Measurements from ENCODE around the gene DNAH14. TPM values are rescaled to one million over a fixed set of nuclear protein-coding genes. Genes with fewer than 3 reads are reported as not detected.

Gene DNAH14
- total RNA-seq, 1 experiment from 2014 or later = 33.2 TPM

DNA sequence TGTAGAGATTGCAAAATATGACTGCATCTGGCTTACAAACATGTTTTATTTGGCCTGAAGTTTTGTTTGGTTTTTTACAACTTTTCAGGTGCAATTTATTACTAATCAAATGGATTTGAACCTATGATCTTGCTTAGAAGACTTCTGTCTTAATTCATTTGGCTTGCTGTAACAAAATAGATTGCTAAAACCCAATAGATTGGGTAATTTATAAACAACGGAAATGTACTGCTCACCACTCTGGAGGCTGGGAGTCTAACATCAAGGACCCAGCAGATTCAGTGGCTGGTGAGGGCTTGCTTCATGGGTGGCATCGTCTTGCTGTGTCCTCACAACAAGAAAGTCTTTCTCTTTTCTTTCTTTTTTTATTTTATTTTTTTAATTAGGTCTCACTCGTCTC lies 425.4 kb downstream of the DNAH14 start:
- ATAC-seq = no peak
- Histone ChIP-seq H3K9me3 (ENCODE audit: control insufficient read depth in 1 of 2, insufficient read depth in 1 of 2, low read depth in 1 of 2, low read length in 2 of 2) (no peaks in the 10 kb centered on the region), H3K4me2 (ENCODE audit: low read length) (no peak overlapping the region), H3K27me3 (ENCODE audit: insufficient read depth, low read length) (no peaks in the 10 kb centered on the region), H3K4me3 (replicated peaks in 1 of 2; ENCODE audit: low read depth in 1 of 2, low read length in 2 of 2) (no peak overlapping the region), H3K4me1 (ENCODE audit: control insufficient read depth in 1 of 2, insufficient read depth in 2 of 2, low read length in 2 of 2) (no peaks in the 10 kb centered on the region), H3K79me2 (ENCODE audit: insufficient read depth, low read length) (no peaks in the 10 kb centered on the region), H3K27ac (ENCODE audit: low read depth, low read length) (no peak overlapping the region), H3K9me2 (ENCODE audit: insufficient read depth) (no peaks in the 10 kb centered on the region), H2AFZ (ENCODE audit: low read depth, low read length, poor library complexity, severe bottlenecking) (no peak overlapping the region), H3K36me3 (ENCODE audit: control insufficient read depth in 1 of 2, insufficient read depth in 2 of 2, low read length in 2 of 2) (no peaks in the 10 kb centered on the region), H4K20me1 (ENCODE audit: insufficient read depth) (no peaks in the 10 kb centered on the region), H3K9ac (ENCODE audit: low read length) (no peak overlapping the region)
- ChIA-PET CTCF (no interaction called here), RAD21 (ENCODE audit: low non-redundant PET in 1 of 2, low total read pairs in 2 of 2, uncharacterized antibody in 2 of 2, unreplicated experiment in 2 of 2) (no interaction called here), POLR2A (no interaction called here)
- no peak for DNase-seq (ENCODE audit: low read depth, low spot score)
- TF ChIP-seq CEBPB (IDR thresholded peaks at IDR 0.05; ENCODE audit: low read depth) (no peak), FOSL1 (IDR thresholded peaks at IDR 0.05; ENCODE audit: low read depth) (no peak), EGR1 (IDR thresholded peaks at IDR 0.05; ENCODE audit: low read depth) (no peak), CBX3 (IDR thresholded peaks at IDR 0.05; ENCODE audit: low read depth) (no peak), POLR2A (IDR thresholded peaks at IDR 0.05; ENCODE audit: borderline replicate concordance, extremely low read depth, insufficient read depth, insufficient read length) (no peak), EZH2 (IDR thresholded peaks at IDR 0.05) (no peak), YY1 (IDR thresholded peaks at IDR 0.05; ENCODE audit: extremely low read depth, insufficient replicate concordance, low read depth, low read length) (no peak), POLR2AphosphoS5 (IDR thresholded peaks at IDR 0.05; ENCODE audit: low read depth, low read length) (no peak)
- no TSS peak for BruUV-seq (replicated peaks)
- intact Hi-C loops (cut with micrococcal nuclease) = no loop called here

DNA sequence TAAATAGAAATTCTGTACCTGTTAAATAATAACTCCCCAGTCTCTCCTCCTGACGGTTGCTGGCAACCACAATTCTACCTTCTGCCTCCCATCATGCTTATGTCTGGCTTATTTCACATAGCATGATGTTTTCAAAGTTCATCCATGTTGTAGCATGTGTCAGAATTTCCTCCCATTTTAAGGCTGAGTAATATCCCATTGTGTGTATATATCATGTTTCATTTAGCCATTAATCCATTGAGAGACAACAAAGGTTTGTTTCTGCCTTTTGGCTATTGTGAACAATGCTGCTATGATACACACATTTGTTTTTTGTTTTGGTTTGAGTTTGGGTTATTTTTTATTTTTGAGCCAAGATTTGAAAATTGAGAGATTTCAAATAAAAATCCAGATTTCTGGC lies 426.4 kb downstream of the DNAH14 start:
- Histone ChIP-seq H3K4me2 (ENCODE audit: low read length) (no peak overlapping the region), H3K9ac (ENCODE audit: low read length) (no peak overlapping the region), H3K79me2 (ENCODE audit: insufficient read depth, low read length) (no peaks in the 10 kb centered on the region), H3K4me1 (ENCODE audit: control insufficient read depth in 1 of 2, insufficient read depth in 2 of 2, low read length in 2 of 2) (no peaks in the 10 kb centered on the region), H2AFZ (ENCODE audit: low read depth, low read length, poor library complexity, severe bottlenecking) (no peak overlapping the region), H3K9me3 (ENCODE audit: control insufficient read depth in 1 of 2, insufficient read depth in 1 of 2, low read depth in 1 of 2, low read length in 2 of 2) (no peaks in the 10 kb centered on the region), H3K9me2 (ENCODE audit: insufficient read depth) (no peaks in the 10 kb centered on the region), H3K4me3 (replicated peaks in 1 of 2; ENCODE audit: low read depth in 1 of 2, low read length in 2 of 2) (no peak overlapping the region), H3K36me3 (ENCODE audit: control insufficient read depth in 1 of 2, insufficient read depth in 2 of 2, low read length in 2 of 2) (no peaks in the 10 kb centered on the region), H4K20me1 (ENCODE audit: insufficient read depth) (no peaks in the 10 kb centered on the region), H3K27ac (ENCODE audit: low read depth, low read length) (no peak overlapping the region), H3K27me3 (ENCODE audit: insufficient read depth, low read length) (no peaks in the 10 kb centered on the region)
- DNase-seq (ENCODE audit: low read depth, low spot score) (no peak), ATAC-seq (no peak)
- intact Hi-C loops (cut with micrococcal nuclease) = no loop called here
- TF ChIP-seq CEBPB (IDR thresholded peaks at IDR 0.05; ENCODE audit: low read depth) = no peak
- no peak for TF ChIP-seq SP1 (IDR thresholded peaks at IDR 0.05; ENCODE audit: low read depth)
- no peak for TF ChIP-seq EGR1 (IDR thresholded peaks at IDR 0.05; ENCODE audit: low read depth)
- TF ChIP-seq, protein P1, sequence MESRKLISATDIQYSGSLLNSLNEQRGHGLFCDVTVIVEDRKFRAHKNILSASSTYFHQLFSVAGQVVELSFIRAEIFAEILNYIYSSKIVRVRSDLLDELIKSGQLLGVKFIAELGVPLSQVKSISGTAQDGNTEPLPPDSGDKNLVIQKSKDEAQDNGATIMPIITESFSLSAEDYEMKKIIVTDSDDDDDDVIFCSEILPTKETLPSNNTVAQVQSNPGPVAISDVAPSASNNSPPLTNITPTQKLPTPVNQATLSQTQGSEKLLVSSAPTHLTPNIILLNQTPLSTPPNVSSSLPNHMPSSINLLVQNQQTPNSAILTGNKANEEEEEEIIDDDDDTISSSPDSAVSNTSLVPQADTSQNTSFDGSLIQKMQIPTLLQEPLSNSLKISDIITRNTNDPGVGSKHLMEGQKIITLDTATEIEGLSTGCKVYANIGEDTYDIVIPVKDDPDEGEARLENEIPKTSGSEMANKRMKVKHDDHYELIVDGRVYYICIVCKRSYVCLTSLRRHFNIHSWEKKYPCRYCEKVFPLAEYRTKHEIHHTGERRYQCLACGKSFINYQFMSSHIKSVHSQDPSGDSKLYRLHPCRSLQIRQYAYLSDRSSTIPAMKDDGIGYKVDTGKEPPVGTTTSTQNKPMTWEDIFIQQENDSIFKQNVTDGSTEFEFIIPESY (IDR thresholded peaks at IDR 0.05; ENCODE audit: extremely low read depth, insufficient replicate concordance, low read length) = no peak
- TF ChIP-seq EZH2 (IDR thresholded peaks at IDR 0.05) = no peak
- no peak for TF ChIP-seq EZH2phosphoT487 (IDR thresholded peaks at IDR 0.05; ENCODE audit: borderline replicate concordance)
- no peak for TF ChIP-seq JUND (IDR thresholded peaks at IDR 0.05)
- TF ChIP-seq, protein P2, sequence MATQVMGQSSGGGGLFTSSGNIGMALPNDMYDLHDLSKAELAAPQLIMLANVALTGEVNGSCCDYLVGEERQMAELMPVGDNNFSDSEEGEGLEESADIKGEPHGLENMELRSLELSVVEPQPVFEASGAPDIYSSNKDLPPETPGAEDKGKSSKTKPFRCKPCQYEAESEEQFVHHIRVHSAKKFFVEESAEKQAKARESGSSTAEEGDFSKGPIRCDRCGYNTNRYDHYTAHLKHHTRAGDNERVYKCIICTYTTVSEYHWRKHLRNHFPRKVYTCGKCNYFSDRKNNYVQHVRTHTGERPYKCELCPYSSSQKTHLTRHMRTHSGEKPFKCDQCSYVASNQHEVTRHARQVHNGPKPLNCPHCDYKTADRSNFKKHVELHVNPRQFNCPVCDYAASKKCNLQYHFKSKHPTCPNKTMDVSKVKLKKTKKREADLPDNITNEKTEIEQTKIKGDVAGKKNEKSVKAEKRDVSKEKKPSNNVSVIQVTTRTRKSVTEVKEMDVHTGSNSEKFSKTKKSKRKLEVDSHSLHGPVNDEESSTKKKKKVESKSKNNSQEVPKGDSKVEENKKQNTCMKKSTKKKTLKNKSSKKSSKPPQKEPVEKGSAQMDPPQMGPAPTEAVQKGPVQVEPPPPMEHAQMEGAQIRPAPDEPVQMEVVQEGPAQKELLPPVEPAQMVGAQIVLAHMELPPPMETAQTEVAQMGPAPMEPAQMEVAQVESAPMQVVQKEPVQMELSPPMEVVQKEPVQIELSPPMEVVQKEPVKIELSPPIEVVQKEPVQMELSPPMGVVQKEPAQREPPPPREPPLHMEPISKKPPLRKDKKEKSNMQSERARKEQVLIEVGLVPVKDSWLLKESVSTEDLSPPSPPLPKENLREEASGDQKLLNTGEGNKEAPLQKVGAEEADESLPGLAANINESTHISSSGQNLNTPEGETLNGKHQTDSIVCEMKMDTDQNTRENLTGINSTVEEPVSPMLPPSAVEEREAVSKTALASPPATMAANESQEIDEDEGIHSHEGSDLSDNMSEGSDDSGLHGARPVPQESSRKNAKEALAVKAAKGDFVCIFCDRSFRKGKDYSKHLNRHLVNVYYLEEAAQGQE (IDR thresholded peaks at IDR 0.05; ENCODE audit: low read depth) = no peak
- no peak for TF ChIP-seq SRF (IDR thresholded peaks at IDR 0.05; ENCODE audit: low read depth)
- no peak for TF ChIP-seq ELF1 (IDR thresholded peaks at IDR 0.05; ENCODE audit: borderline replicate concordance, low read depth)
- TF ChIP-seq, protein P3, sequence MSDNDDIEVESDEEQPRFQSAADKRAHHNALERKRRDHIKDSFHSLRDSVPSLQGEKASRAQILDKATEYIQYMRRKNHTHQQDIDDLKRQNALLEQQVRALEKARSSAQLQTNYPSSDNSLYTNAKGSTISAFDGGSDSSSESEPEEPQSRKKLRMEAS (IDR thresholded peaks at IDR 0.05) = no peak
- no peak for TF ChIP-seq FOSL1 (IDR thresholded peaks at IDR 0.05; ENCODE audit: low read depth)
- no peak for TF ChIP-seq RAD21 (IDR thresholded peaks at IDR 0.05; ENCODE audit: low read depth)
- ChIA-PET CTCF (interaction anchor here (1.3 kb wide), 1 partner anchor 37 kb away, joined by 3 read pairs; no protein-coding TSS in a partner anchor), POLR2A (no interaction called here), RAD21 (ENCODE audit: low non-redundant PET in 1 of 2, low total read pairs in 2 of 2, uncharacterized antibody in 2 of 2, unreplicated experiment in 2 of 2) (no interaction called here)
- no TSS peak for BruUV-seq (replicated peaks)
